Glutamatergic neuron (in vitro differentiated cells): ENCODE results near the gene GGA3. TPM values are rescaled to one million over a fixed set of nuclear protein-coding genes. Genes with fewer than 3 reads are reported as not detected.

Source experiments
- DNase-seq: peaks from one replicate; pipeline ENCODE4 v3.0.0; 2022
- H3K27ac Mint-ChIP-seq: one replicate; pipeline ENCODE4 v1.8.0; 2020; ENCODE audit warnings: mild to moderate bottlenecking, mixed read lengths, inconsistent platforms; ENCODE audit not compliant: unreplicated experiment
- H3K27me3 Mint-ChIP-seq: one replicate; pipeline ENCODE4 v1.8.0; 2020; ENCODE audit warnings: mild to moderate bottlenecking, moderate library complexity, mixed read lengths, inconsistent platforms; ENCODE audit not compliant: unreplicated experiment
- H3K36me3 Mint-ChIP-seq: one replicate; pipeline ENCODE4 v1.8.0; 2020; ENCODE audit warnings: mild to moderate bottlenecking, mixed read lengths, inconsistent platforms; ENCODE audit not compliant: unreplicated experiment
- H3K4me1 Mint-ChIP-seq: one replicate; pipeline ENCODE4 v1.8.0; 2020; ENCODE audit warnings: mild to moderate bottlenecking, low read depth, mixed read lengths, inconsistent platforms; ENCODE audit not compliant: unreplicated experiment
- H3K4me3 Mint-ChIP-seq: one replicate; pipeline ENCODE4 v1.8.0; 2020; ENCODE audit warnings: mild to moderate bottlenecking, mixed read lengths, inconsistent platforms; ENCODE audit not compliant: unreplicated experiment
- H3K9me3 Mint-ChIP-seq: one replicate; pipeline ENCODE4 v1.8.0; 2020; ENCODE audit warnings: mild to moderate bottlenecking, moderate library complexity, mixed read lengths, inconsistent platforms; ENCODE audit not compliant: unreplicated experiment
- total RNA-seq: library from RNA; stranded (reverse); fragmentation: NEBNext Ultra II Directional; extraction: Animal tissue kit (Norgen Biotek cat#: 25700); gene quantifications from one replicate; pipeline ENCODE4 v1.2.1, GENCODE V29; 2021; ENCODE audit not compliant: unreplicated experiment
- TF ChIP-seq, protein P1 (sequence below): fragments of 200-600 bp; sonication (generic); IDR thresholded peaks from one replicate; pipeline ENCODE4 v1.5.0; 2021; ENCODE audit not compliant: partially characterized antibody, unreplicated experiment

The GGA3 gene
- total RNA-seq, 1 donor from 2014 or later: 65.0 TPM

GRCh38 chr17:75267411-75268232 lies 6.2 kb upstream of the GGA3 start:
- Mint-ChIP-seq H3K27ac (no peak overlapping the region), H3K9me3 (peaks cover 5% of the 10 kb centered on the region), H3K36me3 (no peaks in the 10 kb centered on the region), H3K4me3 (no peak overlapping the region), H3K4me1 (peaks cover 4% of the 10 kb centered on the region), H3K27me3 (peaks cover 5% of the 10 kb centered on the region)
- DNase-seq: no peak
- TF ChIP-seq, protein P1, sequence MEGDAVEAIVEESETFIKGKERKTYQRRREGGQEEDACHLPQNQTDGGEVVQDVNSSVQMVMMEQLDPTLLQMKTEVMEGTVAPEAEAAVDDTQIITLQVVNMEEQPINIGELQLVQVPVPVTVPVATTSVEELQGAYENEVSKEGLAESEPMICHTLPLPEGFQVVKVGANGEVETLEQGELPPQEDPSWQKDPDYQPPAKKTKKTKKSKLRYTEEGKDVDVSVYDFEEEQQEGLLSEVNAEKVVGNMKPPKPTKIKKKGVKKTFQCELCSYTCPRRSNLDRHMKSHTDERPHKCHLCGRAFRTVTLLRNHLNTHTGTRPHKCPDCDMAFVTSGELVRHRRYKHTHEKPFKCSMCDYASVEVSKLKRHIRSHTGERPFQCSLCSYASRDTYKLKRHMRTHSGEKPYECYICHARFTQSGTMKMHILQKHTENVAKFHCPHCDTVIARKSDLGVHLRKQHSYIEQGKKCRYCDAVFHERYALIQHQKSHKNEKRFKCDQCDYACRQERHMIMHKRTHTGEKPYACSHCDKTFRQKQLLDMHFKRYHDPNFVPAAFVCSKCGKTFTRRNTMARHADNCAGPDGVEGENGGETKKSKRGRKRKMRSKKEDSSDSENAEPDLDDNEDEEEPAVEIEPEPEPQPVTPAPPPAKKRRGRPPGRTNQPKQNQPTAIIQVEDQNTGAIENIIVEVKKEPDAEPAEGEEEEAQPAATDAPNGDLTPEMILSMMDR: no peak

DNA sequence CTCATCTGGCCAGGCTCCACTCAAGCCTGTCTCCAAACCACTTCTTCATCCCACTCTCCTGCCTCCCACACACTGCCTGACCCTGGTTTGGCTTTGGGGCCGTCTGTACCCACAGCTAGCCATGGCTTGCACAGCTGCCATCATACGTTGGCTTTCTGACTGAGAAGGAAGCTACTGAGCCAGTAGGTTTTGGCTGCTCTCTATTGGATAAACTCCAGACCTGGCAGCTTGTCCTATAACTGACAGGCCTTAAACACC lies 5.7 kb upstream of the GGA3 start:
- Mint-ChIP-seq H3K27ac (no peak overlapping the region), H3K36me3 (no peaks in the 10 kb centered on the region), H3K27me3 (peaks cover 5% of the 10 kb centered on the region), H3K4me3 (peak overlapping the region; percentile 38), H3K4me1 (peaks cover 9% of the 10 kb centered on the region), H3K9me3 (peaks cover 9% of the 10 kb centered on the region)
- DNase-seq: no peak
- TF ChIP-seq, protein P1: no peak

GRCh38 chr17:75266316-75267152 lies 5.1 kb upstream of the GGA3 start:
- Mint-ChIP-seq H3K27me3 (peaks cover 5% of the 10 kb centered on the region), H3K36me3 (no peaks in the 10 kb centered on the region), H3K9me3 (peaks cover 9% of the 10 kb centered on the region), H3K27ac (no peak overlapping the region), H3K4me3 (peak overlapping the region; percentile 38), H3K4me1 (peaks cover 7% of the 10 kb centered on the region)
- TF ChIP-seq, protein P1: no peak
- DNase-seq: no peak

- H3K9me3 Mint-ChIP-seq: peaks cover 9% of the 10 kb centered on the region
- H3K4me1 Mint-ChIP-seq: peaks cover 7% of the 10 kb centered on the region
These were observed 4.4 kb upstream of the GGA3 start for GRCh38 chr17:75265614-75266315.

More at GRCh38 chr17:75265614-75266315, 4.4 kb upstream of the GGA3 start:
- TF ChIP-seq, protein P1: no peak
- no peak overlapping the region for H3K4me3 Mint-ChIP-seq
- H3K27me3 Mint-ChIP-seq: peaks cover 5% of the 10 kb centered on the region
- DNase-seq: no peak
- H3K36me3 Mint-ChIP-seq: no peaks in the 10 kb centered on the region
- H3K27ac Mint-ChIP-seq: no peak overlapping the region
